ENCODE data around the gene UNC5A.

UNC5A gene

GRCh38 chr5:176837707-176838115 lies 27.4 kb downstream of the UNC5A start:
- TF ChIP-seq CTCF (IDR thresholded peaks at IDR 0.05; ENCODE audit: insufficient read depth, missing control alignments) = no peak
- DNase-seq (ENCODE audit: insufficient read length, low spot score) = no peak
- FAIRE-seq = no peak

GRCh38 chr5:176843673-176844072 lies 33.3 kb downstream of the UNC5A start:
- FAIRE-seq (no peak), DNase-seq (ENCODE audit: insufficient read length, low spot score) (no peak)
- no peak for TF ChIP-seq CTCF (IDR thresholded peaks at IDR 0.05; ENCODE audit: insufficient read depth, missing control alignments)

GRCh38 chr5:176844281-176844680 lies 33.9 kb downstream of the UNC5A start:
- FAIRE-seq (no peak), DNase-seq (ENCODE audit: insufficient read length, low spot score) (no peak)
- TF ChIP-seq CTCF (IDR thresholded peaks at IDR 0.05; ENCODE audit: insufficient read depth, missing control alignments) = no peak

GRCh38 chr5:176844706-176845391 lies 34.5 kb downstream of the UNC5A start:
- TF ChIP-seq CTCF (IDR thresholded peaks at IDR 0.05; ENCODE audit: insufficient read depth, missing control alignments) = no peak
- DNase-seq (ENCODE audit: insufficient read length, low spot score) (peak; percentile 46), FAIRE-seq (no peak)

DNA sequence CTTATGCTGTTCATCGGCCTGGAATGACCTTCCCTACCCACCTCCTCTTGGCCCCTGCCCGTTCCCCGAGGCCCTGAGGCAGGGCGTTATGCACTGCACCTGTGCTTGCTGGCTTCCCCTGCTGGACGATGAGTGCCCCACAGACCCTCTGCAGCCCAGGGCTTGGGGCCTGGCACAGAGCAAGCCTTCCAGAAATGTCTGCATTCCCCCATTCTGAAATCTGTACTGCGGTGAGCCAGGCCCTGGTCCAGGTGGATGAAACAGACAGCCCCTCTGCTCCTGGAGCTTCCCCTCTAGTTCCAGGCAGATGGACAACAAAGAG lies 35.0 kb downstream of the UNC5A start:
- DNase-seq (ENCODE audit: insufficient read length, low spot score) = no peak
- TF ChIP-seq CTCF (IDR thresholded peaks at IDR 0.05; ENCODE audit: insufficient read depth, missing control alignments) = no peak
- FAIRE-seq = no peak

DNA sequence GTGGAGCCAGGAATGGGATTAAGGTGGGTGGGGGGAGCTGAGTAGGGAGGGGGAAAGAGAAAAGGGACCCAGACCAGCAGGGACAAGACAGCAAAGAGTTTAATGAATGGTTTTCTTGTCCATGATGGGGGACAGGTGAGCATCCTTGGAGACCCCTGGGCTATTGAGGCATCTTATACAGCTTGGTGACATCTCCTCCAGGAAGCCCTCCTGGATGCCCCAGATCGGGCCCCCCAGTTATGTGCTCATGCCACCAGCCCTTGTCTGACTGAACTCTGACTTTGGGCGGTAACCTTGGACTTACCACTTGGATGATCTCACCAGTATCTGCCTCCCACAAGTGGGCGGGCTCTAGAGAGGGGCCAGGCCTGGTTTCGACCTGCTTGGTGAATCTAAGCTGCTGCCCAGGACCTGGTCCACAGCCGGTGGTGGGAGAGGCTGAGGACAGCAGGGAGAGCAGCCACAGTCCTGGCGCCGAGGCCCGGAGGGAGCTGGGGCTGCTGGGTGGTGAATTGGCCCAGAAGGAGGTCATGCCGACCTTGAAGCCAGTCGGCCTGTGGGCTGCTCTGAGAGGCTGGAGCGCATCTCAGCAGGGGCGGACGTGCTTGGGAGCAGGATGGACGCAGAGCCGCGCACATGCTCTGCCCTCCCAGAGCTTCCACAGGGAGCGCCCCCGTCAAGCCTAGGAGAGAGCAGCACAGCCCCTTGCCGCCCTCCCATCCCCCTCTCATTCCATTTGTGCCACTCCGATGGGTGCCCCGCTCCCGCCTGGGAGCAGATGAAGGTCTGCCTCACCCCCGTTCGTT lies 36.2 kb downstream of the UNC5A start:
- no peak for TF ChIP-seq CTCF (IDR thresholded peaks at IDR 0.05; ENCODE audit: insufficient read depth, missing control alignments)
- no peak for DNase-seq (ENCODE audit: insufficient read length, low spot score)
- no peak for FAIRE-seq

DNA sequence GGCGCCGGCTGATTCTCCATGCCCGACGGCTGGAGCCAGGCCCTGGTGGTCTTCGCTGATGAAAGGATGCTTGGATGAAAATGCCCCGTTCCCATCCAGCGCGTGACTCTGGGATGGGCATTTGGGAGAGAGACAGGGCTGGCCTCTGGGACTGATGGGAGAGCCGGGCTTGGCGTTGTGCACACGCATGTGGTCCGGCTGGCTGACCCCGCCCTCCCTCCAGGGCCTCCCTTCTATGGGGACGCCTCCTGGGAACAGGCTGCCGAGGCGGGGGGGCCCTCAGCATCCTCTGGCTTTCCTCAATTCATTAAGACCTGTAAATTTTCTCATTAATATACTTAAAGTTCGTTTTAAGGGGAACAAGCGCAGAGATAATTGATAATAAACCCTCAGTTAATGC lies 36.8 kb downstream of the UNC5A start:
- no peak for DNase-seq (ENCODE audit: insufficient read length, low spot score)
- no peak for TF ChIP-seq CTCF (IDR thresholded peaks at IDR 0.05; ENCODE audit: insufficient read depth, missing control alignments)
- no peak for FAIRE-seq

All from D721Med (cell line).